GM18507 (cell line): ENCODE results near the gene MYOT.
"Not testable (repeated sequence)": the region's sequence is repeated elsewhere in the genome, so short reads cannot be mapped to it uniquely, and the experiment has no call there.

ENCODE experiments used
- DNase-seq: peaks from one replicate; pipeline ENCODE4 v3.0.0; 2011; ENCODE audit warnings: low read depth; ENCODE audit not compliant: insufficient read length; ENCODE audit errors: extremely low spot score
- FAIRE-seq: peaks from 2 replicates; lab custom pipeline; 2011; peaks lifted over from hg19 to GRCh38; lab: Jason Lieb, UNC

MYOT gene

GRCh38 chr5:137847687-137848086, 20.0 kb upstream of the MYOT start:
- FAIRE-seq (peak; percentile 62), DNase-seq (no peak)

GRCh38 chr5:137853165-137853564, 14.5 kb upstream of the MYOT start:
- FAIRE-seq, DNase-seq: not testable (repeated sequence)

DNA sequence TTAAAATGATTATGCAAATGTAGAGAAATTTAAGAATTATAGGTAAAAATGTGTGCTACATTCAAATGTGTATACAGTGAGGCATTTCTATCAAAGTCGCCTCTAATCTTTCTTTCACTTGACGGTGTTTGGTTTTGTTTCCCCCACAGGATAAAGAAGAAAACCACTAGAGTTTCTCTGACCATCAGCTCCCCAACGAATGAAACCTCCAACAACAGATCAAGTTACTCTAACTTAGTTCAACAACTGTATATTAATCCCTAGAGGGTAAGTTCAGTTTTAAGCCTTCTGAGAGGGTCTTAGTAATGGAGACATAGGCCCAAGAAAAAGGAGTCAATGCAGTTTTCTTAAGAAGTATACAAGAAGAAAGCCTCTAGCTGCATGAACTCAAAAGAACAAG, 11.5 kb upstream of the MYOT start:
- FAIRE-seq = peak; percentile 79
- no peak for DNase-seq

DNA sequence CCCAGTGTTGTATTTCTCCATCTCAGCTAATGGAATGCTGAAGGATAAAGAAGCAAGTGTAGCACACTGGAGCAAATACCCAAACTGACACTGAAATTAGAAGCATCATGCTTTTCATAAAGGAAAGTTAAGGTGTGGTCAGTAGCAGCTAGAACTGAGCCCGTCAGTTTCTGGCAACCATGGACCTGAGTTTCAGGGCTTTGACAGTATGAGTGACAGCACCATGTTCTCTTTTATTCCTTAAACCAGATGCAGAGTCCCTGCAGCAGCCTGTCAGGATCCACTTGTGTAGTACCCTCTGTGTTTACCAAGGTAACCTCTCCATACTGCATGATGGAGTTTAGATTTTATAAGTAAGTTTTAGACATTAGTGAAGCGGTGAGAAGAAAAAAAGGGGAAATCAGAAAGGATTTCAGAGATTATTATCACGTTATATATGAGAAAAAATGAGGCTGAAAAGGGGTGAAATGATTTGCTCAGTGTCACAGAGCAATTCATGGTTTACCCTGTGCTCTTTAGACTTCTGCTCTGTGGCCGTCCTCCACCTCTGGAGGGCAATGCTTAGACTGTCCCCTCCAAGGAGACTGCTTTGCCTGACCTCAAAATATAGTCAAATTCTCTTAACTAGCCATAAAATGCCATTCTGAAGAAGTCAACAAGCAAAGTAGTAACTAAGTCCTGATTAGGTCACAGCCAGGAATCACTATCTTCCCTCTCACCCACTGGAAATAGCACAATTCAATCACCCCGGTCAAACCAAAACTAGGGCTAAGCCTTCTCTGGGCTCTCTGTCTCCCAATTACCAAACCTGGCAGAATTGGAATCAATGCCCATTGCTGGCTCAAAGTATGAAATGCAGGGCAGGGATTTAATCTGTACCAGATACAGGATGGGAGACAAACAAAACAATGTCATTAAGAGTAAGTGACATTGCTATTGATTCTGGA, 10.5 kb upstream of the MYOT start:
- FAIRE-seq = peak; percentile 73
- DNase-seq = no peak

GRCh38 chr5:137858223-137858916, 9.3 kb upstream of the MYOT start:
- FAIRE-seq = peak; percentile 92

DNA sequence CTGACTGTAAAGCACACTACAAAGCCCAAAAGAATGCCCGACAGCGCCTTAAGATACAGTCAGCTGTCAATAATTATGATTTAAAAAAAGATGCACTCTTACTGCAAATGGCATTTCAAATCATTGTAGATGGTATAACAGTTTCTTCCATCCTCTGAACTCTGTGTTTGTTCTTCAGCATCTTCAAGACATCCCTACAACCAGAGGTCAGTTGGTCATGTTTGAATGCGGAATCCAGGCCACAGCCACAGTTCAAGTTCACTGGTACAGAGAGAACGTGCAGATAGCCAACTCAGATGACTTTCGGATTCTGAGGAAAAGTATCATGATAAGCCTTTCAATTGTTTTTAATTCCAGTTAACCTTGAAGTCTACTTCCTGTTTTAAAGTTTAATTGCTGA, 8.7 kb upstream of the MYOT start:
- no peak for DNase-seq
- FAIRE-seq = no peak

More at GRCh38 chr5:137858223-137858916, 9.3 kb upstream of the MYOT start:
- DNase-seq = peak; percentile 14

GRCh38 chr5:137862251-137862650, 5.4 kb upstream of the MYOT start:
- DNase-seq (no peak), FAIRE-seq (no peak)

DNA sequence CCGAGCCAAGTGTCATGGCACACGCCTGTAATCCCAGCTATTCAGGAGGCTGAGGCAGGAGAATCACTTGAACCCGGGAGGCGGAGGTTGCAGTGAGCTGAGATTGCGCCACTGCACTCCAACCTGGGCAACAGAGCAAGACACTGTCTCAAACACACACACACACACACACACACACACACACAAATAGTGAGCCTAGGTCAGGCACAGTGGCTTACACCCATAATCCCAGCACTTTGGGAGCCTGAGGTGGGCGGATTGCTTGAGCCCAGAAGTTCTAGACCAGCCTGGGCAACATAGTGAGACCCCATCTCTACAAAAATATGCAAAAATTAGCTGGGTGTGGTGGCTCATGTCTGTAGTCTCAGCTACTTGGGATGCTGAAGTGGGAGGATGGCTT, 4.0 kb upstream of the MYOT start:
- DNase-seq, FAIRE-seq: not testable (repeated sequence)

- DNase-seq (no peak), FAIRE-seq (no peak)
These were observed 895 bp upstream of the MYOT start for GRCh38 chr5:137866541-137867388.

DNA sequence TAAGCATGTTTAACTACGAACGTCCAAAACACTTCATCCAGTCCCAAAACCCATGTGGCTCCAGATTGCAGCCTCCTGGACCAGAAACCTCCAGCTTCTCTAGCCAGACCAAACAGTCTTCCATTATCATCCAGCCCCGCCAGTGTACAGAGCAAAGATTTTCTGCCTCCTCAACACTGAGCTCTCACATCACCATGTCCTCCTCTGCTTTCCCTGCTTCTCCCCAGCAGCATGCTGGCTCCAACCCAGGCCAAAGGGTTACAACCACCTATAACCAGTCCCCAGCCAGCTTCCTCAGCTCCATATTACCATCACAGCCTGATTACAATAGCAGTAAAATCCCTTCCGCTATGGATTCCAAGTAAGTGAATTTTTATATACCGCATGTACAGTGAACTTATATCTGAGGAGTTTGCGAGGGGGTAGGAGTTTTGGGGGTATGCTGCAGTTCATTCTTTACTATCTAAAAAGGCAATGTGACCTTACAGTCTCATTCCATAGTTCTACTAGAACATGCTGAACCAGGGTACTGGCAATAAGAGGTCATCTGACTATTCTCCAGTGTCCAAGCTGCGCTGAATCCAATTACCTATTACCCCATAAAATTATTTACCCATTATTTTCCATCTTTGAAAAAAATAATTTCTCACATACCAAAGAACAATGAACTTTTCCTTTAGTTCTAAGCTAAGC, 3.1 kb downstream of the MYOT start:
- DNase-seq (no peak), FAIRE-seq (no peak)

- DNase-seq (no peak), FAIRE-seq (peak; percentile 65)
These were observed 3.9 kb downstream of the MYOT start for GRCh38 chr5:137871571-137871970.

DNA sequence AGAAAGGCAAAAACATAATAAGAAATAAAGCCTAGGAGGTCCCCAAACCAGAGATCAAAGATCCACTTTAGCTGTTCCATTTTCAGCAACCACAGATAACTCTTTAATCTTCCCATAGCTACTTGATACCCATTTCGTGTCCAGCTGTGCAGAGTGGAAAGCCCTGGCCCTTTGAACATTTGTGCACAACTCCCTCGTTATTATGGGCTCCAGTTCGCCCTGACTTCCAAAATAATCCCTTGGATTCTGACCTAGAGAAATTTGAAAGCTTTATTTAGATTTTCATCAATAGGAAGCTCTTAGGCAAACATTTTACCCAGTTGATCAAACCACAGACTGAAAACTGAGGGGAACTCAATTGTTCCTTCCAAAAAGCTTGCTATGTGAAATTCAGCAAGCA, 4.8 kb downstream of the MYOT start:
- no peak for FAIRE-seq
- no peak for DNase-seq

- FAIRE-seq = no peak
These were observed 8.4 kb downstream of the MYOT start for GRCh38 chr5:137876101-137876500.

GRCh38 chr5:137880313-137880712, 12.7 kb downstream of the MYOT start:
- DNase-seq (no peak), FAIRE-seq (no peak)

More at GRCh38 chr5:137876101-137876500, 8.4 kb downstream of the MYOT start:
- no peak for DNase-seq

DNA sequence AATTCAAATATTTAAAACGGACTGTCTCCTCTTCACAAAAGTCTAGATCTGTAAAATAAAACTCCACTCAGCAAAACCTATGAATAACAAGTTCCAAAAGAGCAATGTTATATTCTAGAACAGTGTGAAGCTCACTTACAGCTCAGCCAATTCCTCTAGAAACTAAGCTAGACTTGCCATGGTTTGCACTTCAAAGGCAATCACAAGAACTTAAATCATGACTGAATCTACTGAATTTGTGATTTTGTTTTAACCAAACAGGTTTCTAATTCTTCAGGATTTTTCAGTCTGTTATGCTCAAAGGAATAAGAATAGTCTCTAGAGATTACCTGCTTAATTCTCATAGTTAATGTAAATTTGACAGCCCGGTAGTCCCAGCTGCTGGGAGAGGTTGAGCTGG, 20.2 kb downstream of the MYOT start:
- FAIRE-seq (peak; percentile 68), DNase-seq (no peak)

GRCh38 chr5:137888466-137888862, 20.8 kb downstream of the MYOT start:
- FAIRE-seq (no peak), DNase-seq (no peak)

DNA sequence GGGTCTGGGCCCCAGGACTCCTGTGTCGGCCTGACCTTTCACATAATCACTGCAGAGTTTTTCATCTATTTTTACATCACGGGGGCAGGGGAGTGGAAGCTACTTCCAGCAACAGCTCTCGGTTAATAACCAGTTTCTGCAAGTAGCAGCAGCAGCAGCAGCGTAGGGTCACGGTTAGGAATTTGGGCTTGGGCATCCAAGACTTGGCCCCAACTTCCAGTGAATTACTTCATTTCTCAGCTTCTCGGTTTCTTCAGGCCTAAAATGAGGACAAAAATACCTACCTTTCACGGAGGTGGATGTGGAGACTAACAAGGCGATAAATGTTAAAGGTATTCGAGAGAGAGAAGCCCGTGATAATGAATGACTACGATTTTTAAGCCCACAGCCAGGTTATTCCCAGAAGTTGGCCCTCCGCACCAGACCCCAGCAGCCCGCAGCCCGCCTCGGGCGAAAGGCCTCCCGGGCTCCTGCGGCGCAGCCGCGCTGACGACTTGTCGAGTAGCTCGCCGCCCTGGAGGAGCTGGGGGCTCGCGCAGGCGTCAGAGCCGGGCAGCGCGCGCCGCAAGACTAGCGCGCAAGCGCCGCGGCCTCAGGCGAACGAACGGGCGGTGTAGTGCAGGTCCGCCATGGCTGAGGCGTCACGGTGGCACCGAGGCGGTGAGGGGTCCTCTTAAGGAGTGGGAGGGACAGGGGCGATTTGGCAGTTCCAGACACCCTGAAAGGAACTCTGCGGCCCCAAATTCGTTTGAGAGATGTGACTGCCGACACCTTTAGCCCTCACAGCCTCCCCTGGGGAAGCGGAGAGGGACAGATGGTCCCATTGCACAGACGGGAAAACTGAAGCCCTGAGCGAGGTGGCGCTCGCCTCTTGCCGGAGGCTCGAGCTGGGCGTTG, 21.5 kb downstream of the MYOT start, which contains the start of gene PKD2L2:
PKD2L2 (plus strand) TSS at position 595 of the 897 bp plus-strand sequence; CDS start at position 630, 35 bp downstream.
- peak; percentile 91 for FAIRE-seq
- DNase-seq = peak; percentile 63

- FAIRE-seq = no peak
- no peak for DNase-seq
These were observed 23.2 kb downstream of the MYOT start for GRCh38 chr5:137890845-137891244.
